GM19397 (cell line): ENCODE data around the gene EFHB.
"Not testable (repeated sequence)": the region's sequence is repeated elsewhere in the genome, so short reads cannot be mapped to it uniquely, and the experiment has no call there.

Experiments used
- ATAC-seq: cut with Tn5 transposase; IDR thresholded peaks from one replicate; pipeline ENCODE4 v1.9.1; 2021; ENCODE audit warnings: mild to moderate bottlenecking, moderate library complexity; ENCODE audit not compliant: unreplicated experiment

The EFHB gene

GRCh38 chr3:19934098-19934566, at the start of gene EFHB:
Gene EFHB (minus strand): TSS chr3:19934217. CDS start chr3:19934018, 199 bp downstream.
- no peak for ATAC-seq

GRCh38 chr3:19972054-19972453, 38.0 kb upstream of the EFHB start:
- ATAC-seq = no peak

- no peak for ATAC-seq
Observed at GRCh38 chr3:19970327-19970726, 36.3 kb upstream of the EFHB start.

- ATAC-seq = no peak
Observed at GRCh38 chr3:19967812-19968211, 33.8 kb upstream of the EFHB start.

- no peak for ATAC-seq
Observed at GRCh38 chr3:19967208-19967607, 33.2 kb upstream of the EFHB start.

GRCh38 chr3:19961960-19962359, 27.9 kb upstream of the EFHB start:
- no peak for ATAC-seq

GRCh38 chr3:19960696-19961095, 26.7 kb upstream of the EFHB start:
- ATAC-seq = no peak

GRCh38 chr3:19959505-19959904, 25.5 kb upstream of the EFHB start:
- ATAC-seq = no peak

GRCh38 chr3:19957354-19957753, 23.3 kb upstream of the EFHB start:
- not testable (repeated sequence) for ATAC-seq

GRCh38 chr3:19954676-19955075, 20.7 kb upstream of the EFHB start:
- no peak for ATAC-seq

- ATAC-seq = no peak
Observed at GRCh38 chr3:19950316-19950715, 16.3 kb upstream of the EFHB start.

- ATAC-seq = no peak
Observed at GRCh38 chr3:19948226-19948591, 14.2 kb upstream of the EFHB start.

GRCh38 chr3:19947549-19948225, 13.7 kb upstream of the EFHB start:
- ATAC-seq = peak; percentile 16

- ATAC-seq = peak; percentile 96
Observed at GRCh38 chr3:19946832-19947548, 13.0 kb upstream of the EFHB start, which contains the start of gene RAB5A. Gene RAB5A (plus strand): TSS chr3:19947097. CDS start chr3:19950899, 3,802 bp downstream.

- ATAC-seq = peak; percentile 1
Observed at GRCh38 chr3:19945969-19946831, 12.2 kb upstream of the EFHB start.

GRCh38 chr3:19945534-19945933, 11.5 kb upstream of the EFHB start:
- ATAC-seq = no peak

GRCh38 chr3:19940643-19941042, 6.6 kb upstream of the EFHB start:
- ATAC-seq = no peak

- ATAC-seq = no peak
Observed at GRCh38 chr3:19938295-19938627, 4.2 kb upstream of the EFHB start.

GRCh38 chr3:19937459-19938294, 3.7 kb upstream of the EFHB start:
- no peak for ATAC-seq

GRCh38 chr3:19932422-19932821, 1.6 kb downstream of the EFHB start:
- ATAC-seq = no peak

- ATAC-seq = no peak
Observed at GRCh38 chr3:19931767-19932188, 2.2 kb downstream of the EFHB start.
